Mucosa of gallbladder (tissue), 1 donor: ENCODE measurements around the gene TOR1B. TPM values are rescaled to one million over a fixed set of nuclear protein-coding genes. Genes with fewer than 3 reads are reported as not detected.
A peak's percentile ranks its signal among the peaks of the same experiment; 100 is the strongest.
"Not testable (repeated sequence)": the region's sequence is repeated elsewhere in the genome, so short reads cannot be mapped to it uniquely, and the experiment has no call there.

ENCODE experiments used
- DNase-seq: peaks from one replicate; pipeline ENCODE4 v3.0.0-alpha.2; 2020; ENCODE audit warnings: low spot score
- total RNA-seq: library from RNA; stranded (reverse); gene quantifications from one replicate; pipeline ENCODE4 v1.2.1, GENCODE V29; 2021
- donor health status: DM: no; HTN: no; CAD: no.

Gene TOR1B, protein sequence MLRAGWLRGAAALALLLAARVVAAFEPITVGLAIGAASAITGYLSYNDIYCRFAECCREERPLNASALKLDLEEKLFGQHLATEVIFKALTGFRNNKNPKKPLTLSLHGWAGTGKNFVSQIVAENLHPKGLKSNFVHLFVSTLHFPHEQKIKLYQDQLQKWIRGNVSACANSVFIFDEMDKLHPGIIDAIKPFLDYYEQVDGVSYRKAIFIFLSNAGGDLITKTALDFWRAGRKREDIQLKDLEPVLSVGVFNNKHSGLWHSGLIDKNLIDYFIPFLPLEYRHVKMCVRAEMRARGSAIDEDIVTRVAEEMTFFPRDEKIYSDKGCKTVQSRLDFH
- 28.1 TPM for total RNA-seq

DNA sequence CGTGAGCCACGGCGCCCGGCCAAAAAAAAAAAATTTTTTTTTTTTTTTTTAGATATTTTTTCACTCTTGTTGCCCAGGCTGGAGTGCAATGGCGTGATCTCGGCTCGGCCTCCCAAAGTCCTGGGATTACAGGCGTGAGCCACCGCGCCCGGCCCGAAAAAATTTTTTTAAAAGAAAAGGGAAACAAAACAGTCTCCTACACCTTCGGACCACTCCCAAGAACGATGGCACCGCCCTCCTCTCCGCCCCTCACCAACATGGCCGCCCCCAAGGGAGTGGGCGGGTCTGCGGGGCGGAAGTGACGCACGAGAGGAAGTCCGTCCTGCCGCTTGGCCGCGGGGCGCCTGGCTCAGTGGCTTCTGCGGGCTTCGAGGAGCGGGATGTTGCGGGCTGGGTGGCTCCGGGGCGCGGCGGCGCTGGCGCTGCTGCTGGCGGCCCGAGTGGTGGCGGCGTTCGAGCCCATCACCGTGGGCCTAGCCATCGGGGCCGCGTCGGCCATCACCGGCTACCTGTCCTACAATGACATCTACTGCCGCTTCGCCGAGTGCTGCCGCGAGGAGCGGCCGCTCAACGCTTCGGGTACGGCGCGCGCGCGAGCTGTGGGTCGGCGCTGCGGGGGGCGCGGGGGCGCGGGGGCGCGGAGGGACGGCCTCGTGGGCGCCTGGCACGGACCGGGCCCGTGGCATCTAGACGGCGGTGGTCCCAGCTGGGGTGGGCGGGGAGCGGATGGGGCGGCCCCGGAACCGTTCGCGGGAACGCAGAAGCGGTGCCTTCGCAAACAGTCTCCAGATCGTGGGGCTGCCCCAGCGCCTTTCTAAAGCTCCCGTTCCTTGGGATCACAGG, at the start of gene TOR1B:
TOR1B (plus strand) TSS at position 352 of the 843 bp plus-strand sequence; CDS start at position 381, 29 bp downstream.
- DNase-seq = peak; percentile 94

DNA sequence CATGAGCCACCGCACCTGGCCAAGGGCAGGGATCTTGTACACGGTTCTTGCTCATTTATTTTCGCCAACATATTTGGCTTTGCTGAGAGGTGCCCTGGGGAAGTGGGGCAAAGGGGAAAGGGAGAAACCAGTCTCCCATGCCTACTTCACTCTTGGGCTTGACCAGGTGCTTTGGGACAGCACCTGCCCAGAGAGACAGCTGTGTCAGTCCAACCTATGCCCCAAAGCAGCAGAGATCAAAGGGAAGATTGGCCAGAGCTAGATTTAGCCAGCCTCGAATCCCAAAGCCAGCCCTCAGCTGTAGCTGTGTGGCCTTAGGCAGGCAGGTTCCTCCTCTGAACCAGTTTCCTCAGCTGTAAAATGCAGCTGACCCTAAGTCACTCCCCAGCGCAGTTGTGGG, 47.8 kb upstream of the TOR1B start:
- no peak for DNase-seq

DNA sequence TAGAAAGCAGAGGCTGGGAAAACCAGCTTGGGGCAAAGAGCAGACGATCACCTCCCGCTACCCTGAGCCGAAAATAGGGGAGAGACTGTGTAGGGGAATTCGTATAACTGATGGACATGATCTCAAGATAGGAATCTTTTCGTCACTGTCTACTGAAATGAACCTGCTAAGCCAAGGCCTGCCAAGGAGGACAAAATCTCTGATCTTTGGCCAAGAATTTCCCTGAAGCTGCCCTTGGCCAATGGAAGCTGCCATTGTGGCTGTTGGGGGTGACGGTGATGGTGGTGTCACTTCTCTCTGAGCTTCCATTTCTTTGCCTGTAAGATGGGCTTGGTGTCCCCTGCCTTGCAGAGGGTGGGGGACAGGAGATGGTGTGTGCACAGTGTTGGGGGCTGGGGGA, 46.8 kb upstream of the TOR1B start:
- no peak for DNase-seq

DNA sequence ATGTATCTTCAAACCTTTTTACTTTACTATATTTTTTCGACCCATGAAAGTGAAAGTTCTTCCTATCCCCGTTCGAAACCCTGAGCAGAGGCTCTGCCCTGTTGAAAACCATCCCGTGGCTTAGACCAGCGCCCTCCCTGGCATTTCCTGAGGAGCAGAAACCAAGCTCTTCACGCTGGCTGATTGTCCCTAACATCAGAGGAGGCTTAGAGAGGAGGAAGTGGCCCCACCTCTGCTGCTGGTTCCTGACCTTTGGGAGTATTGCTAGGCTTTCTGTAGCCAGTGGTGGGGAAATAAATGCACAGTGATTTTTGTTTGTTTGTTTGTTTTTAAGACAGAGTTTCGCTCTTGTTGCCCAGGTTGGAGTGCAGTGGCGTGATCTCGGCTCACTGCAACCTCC, 45.9 kb upstream of the TOR1B start:
- DNase-seq = no peak

DNA sequence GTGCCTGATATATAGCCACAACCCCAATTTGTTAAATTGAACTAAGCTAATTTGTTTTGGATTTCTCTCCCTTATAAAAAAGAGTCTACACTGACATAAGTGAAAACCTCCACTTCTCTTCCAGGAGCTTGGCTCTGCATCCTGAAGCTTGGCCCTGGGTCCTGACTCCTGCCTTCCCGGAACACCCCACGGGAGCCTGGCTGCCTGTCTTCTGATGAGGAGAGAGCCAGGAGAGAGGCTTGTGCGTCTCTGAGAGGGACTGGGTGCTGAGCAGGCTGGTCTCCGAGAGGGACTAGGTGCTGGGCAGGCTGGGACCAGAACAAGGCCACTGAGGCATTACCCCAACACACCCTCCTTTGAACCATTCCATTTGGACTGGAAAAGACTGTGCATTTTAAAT, 43.7 kb upstream of the TOR1B start:
- no peak for DNase-seq

DNA sequence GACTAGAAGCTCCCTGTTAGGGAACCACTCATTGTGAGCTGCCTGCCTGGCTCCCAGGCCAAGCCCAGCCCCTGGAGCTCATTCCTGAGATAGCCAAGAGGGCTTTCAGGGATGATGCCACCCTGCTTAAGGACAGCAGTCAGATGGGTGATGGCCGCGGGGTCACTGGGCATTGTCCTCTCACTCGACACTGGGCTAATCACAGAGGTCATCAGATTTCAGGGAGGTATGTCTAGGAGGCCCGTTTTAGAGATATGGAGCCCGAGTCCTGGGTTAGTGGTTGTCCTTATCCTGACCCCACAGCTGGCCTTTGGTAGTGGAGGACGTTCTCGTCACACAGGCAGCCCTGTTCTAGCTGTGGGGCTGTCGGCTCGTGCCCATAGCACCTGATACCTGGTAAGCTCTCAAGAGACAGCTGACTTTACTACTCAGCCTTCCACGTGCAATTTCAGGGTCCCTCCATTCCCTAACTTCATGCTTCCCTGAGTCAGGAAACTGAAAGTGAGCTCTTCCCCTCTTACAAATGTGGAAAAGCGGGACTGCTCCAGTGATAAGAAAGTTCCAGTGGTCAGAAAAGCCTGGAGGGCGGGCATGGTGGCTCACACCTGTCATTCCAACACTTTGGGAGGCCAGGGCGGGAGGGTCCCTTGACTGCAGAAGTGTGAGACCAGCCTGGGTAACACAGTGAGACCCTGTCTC, 43.0 kb upstream of the TOR1B start:
- DNase-seq = no peak

DNA sequence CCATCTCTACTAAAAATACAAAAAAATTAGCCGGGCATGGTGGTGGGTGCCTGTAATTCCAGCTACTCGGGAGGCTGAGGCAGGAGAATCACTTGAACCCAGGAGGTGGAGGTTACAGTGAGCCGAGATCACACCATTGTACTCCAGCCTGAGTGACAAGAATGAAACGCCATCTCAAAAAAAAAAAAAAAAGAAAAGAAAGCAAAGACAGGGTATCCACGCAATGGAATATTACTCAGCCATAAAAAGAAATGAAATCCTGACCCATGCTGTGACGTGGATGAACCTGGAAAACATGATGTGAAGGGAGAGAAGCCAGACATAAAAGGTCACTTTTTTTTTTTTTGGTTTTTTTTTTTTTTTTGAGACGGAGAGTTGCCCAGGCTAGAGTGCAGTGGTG, 42.2 kb upstream of the TOR1B start:
- DNase-seq = not testable (repeated sequence)

DNA sequence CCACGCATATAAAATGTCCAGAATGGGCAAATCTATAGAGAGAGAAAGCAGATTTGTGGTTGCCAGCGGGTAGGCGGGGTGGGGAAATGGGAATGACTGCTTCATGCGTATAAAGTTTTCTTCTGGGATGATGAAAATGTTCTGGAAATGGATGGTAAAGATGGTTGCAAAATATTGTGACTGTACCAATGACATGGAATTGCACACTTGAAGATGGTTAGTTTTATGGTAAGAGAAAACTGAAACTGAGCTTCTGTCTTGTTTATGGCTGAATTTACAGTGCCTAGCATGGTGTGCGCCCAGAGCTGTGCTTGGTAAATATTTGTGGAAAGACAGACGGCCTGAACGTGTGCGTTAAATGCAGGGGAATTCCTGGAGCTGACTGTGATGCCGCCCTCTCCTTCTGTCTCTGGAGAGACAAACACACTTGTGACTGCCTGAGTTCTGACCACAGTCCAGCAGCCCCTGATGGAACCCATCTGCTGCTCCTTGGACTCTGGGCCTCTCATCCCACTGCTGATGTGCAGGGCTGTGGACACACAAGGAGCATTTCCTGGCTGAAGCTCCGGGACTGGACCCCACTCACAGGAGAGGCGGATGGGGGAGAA, 41.6 kb upstream of the TOR1B start:
- DNase-seq = peak; percentile 65

DNA sequence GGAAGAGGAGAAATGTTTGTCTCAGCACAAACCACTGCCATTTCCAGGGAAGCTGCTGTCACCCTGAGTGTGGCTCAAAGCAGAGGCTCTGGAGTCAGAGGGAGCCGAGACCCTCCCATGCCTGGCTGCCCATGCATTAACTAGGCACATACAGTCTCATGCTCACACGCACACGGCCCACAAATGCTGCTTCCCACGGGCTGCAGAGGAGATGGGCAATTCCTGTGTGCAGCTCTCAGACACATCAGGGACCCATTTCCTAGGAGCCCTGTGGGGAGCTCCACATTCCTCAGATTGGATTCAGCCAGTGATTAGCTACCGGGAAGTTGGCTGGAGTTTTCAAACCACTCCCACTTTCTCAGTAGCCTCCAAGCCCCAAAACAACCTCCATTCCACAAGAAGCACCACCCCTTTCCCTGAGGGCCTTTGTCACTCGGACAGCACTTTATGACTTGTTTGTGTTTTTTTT, 41.0 kb upstream of the TOR1B start:
- no peak for DNase-seq

DNA sequence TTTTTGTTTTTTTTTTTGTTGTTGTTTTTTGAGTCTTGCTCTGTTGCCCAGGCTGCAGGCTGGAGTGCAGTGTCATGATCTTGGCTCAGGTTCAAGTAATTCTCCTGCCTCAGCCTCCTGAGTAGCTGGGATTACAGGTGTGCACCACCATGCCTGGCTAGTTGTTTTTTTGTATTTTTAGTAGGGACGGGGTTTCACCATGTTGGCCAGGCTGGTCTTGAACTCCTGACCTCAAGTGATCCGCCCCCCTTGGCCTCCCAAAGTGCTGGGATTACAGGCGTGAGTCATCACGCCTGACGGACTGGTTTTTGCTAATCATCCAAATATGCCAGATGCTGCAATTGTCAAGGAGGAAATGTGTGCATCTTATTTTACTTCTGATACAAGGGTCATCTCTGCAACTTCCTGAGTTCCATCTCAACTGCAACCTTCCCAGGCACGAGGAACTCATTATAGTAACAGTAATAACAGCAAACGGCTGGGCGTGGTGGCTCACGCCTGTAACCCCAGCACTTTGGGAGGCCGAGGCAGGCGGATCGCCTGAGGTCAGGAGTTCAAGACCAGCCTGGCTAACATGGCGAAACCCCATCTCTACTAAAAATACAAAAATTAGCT, 40.5 kb upstream of the TOR1B start:
- DNase-seq = not testable (repeated sequence)

DNA sequence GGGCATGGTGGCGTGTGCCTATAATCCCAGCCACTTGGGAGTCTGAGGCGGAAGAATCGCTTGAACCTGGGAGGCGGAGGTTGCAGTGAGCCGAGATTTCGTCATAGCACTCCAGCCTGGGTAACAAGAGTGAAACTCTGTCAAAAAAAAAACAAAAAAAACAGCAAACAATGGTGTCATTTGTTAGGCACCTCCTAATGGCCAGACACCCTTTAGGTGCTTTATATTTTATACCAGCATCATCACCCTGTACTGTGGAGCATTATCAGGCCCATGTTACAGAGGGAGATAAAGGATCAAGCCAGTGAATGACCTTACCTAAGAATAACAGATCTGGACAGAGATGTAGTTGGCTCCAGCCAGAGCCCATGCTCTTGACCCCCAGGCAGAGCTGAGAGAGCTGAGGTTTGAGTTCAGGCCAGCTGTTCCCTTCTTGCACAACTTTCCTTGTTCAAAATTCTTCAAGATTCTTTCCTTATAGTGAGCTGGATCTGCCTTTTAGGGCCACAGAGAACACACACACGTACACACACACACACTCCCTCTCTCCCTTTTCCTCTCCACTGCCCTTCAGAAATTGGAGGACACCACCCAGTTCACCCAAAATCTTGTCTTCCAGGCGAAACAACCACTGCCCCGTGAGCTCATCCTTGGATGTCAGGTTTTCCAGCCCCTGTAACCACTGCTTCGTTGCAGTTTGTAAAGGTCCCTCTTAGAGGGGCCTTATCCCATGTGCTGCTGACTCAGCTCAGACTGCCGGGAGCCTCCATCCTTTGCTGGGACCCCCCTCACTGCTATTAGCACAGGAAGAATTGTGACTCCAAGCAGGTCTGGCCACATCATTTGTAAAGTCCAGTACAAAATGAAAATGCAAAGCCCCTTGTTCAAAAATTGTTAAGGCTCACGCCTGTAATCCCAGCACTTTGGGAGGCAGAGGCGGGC, 39.7 kb upstream of the TOR1B start:
- no peak for DNase-seq

DNA sequence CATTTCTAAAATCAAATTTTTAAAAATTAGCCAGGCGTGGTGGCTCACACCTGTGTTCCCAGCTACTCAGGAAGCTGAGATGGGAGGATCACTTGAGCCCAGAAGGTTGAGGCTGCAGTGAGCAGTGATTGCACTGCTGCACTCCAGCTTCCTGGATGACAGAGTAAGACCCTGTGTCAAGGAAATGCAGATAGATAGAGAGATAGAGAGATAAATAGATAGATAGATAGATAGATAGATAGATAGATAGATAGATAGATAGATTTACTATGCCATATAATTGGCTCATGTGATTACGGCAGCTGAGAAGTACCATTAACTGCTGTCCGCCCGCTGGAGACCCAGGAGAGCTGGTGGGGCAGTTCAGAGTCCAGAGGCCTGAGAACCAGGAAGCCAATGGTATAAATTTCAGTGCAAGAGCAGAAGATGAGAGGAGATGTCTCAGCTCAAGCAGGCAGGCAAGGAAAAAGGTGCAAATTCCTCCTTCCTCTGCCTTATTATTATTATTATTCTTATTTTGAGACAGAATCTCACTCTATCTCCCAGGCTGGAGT, 37.1 kb upstream of the TOR1B start:
- DNase-seq = no peak

DNA sequence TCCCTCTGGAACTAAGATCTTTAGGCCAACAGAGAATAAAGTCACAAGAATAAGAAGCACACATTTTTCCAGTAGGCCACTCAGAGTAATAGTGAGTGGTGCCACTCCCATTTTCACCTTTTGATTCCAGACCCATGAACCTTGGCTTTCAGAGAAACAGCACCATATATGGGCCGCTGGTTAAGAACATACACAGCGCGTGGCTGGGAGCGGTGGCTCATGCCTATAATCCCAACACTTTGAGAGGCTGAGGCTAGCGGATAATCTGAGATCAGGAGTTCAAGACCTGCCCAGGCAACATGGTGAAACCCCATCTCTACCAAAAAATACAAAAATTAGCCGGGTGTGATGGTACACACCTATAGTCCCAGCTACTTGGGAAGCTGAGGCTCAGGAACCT, 34.5 kb upstream of the TOR1B start:
- DNase-seq = no peak

DNA sequence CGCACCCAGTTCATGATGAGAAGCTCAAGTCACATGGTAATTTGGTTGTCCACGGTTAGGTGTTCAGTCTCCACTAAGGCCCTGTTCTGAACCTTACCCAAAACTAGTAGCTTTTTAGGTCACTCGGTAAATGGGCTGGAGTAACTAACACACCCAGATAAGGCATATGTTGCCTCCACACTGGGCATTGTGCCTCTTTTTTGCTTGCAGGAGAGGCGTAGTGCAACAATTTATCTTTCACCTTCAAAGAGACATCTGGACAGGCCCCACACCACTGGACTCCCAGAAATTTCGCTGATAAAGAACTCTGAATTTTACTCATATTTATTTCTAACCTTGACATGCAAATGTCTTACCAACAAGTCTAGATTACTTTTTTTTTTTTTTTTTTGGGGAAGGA, 33.3 kb upstream of the TOR1B start:
- DNase-seq = no peak

DNA sequence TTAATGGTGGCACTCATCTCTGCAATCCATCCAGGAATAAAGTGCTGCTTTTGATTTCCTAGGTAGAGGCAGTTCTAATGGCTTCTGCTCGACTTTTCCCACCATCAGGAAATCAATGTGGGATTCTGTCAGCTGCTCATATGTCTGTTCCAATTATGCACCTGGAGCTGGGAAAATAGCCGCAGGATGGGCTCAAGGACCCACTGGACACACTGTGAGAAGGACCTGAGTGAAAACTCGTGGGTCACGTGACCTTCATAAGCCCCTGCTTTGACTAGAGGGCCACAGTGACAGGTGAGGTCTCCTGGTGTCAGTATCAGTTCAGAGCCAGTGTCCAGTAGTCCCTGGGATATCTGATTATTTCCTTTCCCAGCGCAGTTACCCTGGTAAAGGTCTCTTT, 32.2 kb upstream of the TOR1B start:
- DNase-seq = no peak

DNA sequence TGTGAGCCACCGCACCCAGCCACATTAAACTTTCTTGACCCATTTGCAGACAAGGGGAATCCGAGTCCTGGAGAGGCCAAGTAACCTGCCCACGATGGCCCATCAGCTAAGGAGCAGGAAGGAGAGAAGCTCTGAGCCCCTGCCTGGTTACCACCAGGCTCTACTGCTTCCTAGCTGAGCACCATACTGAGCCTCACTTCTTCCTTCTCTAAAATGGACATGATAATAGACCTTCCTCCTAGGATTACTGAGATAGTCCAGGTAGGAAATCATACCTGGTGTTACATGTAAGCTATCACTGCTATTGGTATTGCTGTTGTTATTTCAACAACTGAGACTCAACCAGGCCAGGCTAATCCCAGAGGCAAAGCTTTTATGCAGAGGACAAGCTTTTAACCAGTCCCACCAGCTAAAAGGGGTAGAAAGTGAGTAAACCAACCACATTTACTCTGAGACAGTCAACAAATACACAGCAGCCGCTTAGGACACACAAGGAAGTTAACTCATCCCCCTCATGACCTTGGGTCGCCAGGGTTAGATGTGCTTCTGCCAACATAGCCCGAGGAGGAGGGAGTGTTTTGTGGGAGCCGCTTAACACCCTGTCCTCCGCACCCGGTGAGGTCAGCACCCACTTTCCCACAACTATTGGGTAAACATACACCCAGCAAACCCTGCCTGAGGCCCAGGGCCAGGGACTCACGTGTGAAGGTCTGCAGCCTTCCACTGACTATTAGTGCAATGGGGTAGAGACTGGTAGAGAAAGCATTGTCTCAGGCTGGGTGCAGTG, 29.5 kb upstream of the TOR1B start:
- no peak for DNase-seq

DNA sequence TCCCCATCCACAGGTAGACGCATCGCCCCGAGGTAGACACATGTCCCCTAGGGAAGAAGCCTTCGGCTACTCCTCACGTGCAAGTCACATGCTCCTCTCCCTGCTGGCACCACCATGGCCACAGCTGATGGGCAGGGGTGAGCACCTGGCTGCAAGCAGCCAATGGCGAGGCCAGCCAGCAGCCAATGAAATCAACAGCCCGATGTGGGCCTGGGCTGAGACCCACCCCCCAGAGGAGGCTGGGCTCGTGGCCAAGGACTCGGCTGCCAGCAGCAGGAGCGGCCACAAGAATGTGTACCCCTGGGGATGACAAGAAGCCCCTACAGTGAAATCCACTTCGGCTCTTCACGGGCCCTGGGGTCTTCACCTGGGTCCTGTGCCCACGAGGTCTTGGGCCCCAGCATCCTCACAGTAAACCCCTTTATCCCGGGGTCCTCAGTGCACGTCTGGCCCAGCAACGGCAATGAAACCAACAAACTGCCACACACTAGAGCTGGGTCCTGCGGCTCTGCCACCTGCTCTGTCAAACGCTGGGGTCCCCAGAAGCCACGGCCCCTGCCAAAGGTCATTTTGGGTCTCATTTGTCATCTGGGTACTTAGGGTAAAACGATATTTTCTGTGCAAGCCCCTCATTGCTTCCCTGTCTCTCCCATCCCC, 28.1 kb upstream of the TOR1B start:
- DNase-seq = no peak

DNA sequence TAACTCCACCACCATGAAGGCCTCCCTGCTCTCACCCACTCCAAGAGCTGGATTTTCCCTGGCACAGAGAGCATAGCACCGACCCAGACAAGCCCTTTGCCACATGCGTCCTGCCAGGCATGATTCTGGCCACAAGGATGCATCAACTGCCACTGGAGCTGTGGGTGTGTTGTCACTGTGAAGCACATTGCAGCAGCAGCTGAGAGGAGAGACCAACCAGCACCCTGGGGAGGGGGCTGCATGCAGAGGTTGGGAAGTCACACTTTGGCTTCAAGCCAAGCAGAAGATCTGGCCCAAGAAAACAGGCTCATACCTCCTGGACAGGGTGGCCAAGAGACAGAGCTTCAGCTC, 27.6 kb upstream of the TOR1B start:
- DNase-seq = no peak

DNA sequence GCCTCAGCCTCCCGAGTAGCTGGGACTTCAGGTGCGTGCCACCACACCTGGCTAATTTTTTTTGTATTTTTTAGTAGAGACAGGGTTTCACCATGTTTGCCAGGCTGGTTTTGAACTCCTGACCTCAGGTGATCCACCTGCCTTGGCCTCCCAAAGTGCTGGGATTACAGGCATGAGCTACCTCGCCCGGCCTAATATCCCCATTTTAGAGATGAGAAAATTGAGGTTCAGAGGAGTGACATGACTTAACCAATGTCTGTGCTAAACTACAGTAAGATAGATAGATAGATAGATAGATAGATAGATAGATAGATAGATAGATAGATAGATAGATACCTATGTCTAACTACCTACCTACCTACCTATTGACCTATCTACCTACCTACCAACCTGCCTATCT, 26.9 kb upstream of the TOR1B start:
- not testable (repeated sequence) for DNase-seq
